ENCODE measurements around the gene TMEM258.

GRCh38 chr11:61765550-61766253, 26.7 kb downstream of the TMEM258 start:
- TF ChIP-seq CTCF (IDR thresholded peaks at IDR 0.05) (no peak), POLR2A (IDR thresholded peaks at IDR 0.05) (no peak)
